HG03159 (cell line): ENCODE measurements around the gene NME2.
"Not testable (repeated sequence)": the region's sequence is repeated elsewhere in the genome, so short reads cannot be mapped to it uniquely, and the experiment has no call there.

Source experiments
- ATAC-seq: cut with Tn5 transposase; IDR thresholded peaks from one replicate; pipeline ENCODE4 v1.9.1; 2021; ENCODE audit warnings: mild to moderate bottlenecking, moderate library complexity; ENCODE audit not compliant: unreplicated experiment

Gene NME2

GRCh38 chr17:51152766-51153209 is 13.4 kb upstream of the NME2 start:
- ATAC-seq: no peak

GRCh38 chr17:51153210-51154072 is 12.8 kb upstream of the NME2 start, which contains the start of gene NME1:
NME1 (plus strand) TSS chr17:51153559; CDS start chr17:51155655, 2,096 bp downstream.
- peak; percentile 94 for ATAC-seq

- ATAC-seq: no peak
Observed at GRCh38 chr17:51154176-51154575, 12.0 kb upstream of the NME2 start.

GRCh38 chr17:51155416-51155815 is 10.8 kb upstream of the NME2 start:
- no peak for ATAC-seq

GRCh38 chr17:51159604-51160003 is 6.6 kb upstream of the NME2 start:
- no peak for ATAC-seq

- no peak for ATAC-seq
Observed at GRCh38 chr17:51161541-51161940, 4.7 kb upstream of the NME2 start.

- ATAC-seq: no peak
Observed at GRCh38 chr17:51164911-51165679, 1.1 kb upstream of the NME2 start.

- ATAC-seq: peak; percentile 22
Observed at GRCh38 chr17:51165680-51166197, 472 bp upstream of the NME2 start.

- ATAC-seq: peak; percentile 47
Observed at GRCh38 chr17:51166987-51167931, 1.0 kb downstream of the NME2 start.

- no peak for ATAC-seq
Observed at GRCh38 chr17:51169340-51169739, 3.1 kb downstream of the NME2 start.

GRCh38 chr17:51170736-51171135 is 4.5 kb downstream of the NME2 start:
- ATAC-seq: no peak

GRCh38 chr17:51172030-51172429 is 5.8 kb downstream of the NME2 start:
- not testable (repeated sequence) for ATAC-seq

- ATAC-seq: no peak
Observed at GRCh38 chr17:51180486-51180885, 14.3 kb downstream of the NME2 start.

GRCh38 chr17:51184124-51184523 is 17.9 kb downstream of the NME2 start:
- no peak for ATAC-seq

- no peak for ATAC-seq
Observed at GRCh38 chr17:51185763-51186332, 19.6 kb downstream of the NME2 start.

GRCh38 chr17:51188271-51188833 is 22.1 kb downstream of the NME2 start:
- ATAC-seq: no peak

GRCh38 chr17:51189162-51189561 is 23.0 kb downstream of the NME2 start:
- no peak for ATAC-seq

- no peak for ATAC-seq
Observed at GRCh38 chr17:51189628-51190027, 23.4 kb downstream of the NME2 start.

- ATAC-seq: no peak
Observed at GRCh38 chr17:51191895-51192294, 25.7 kb downstream of the NME2 start.

- ATAC-seq: no peak
Observed at GRCh38 chr17:51197754-51198153, 31.5 kb downstream of the NME2 start.
